WTC11 (cell line): ENCODE measurements around the gene R3HDM1.

Experiments used
- CREB1 ChIP-seq: sonication (generic); formaldehyde crosslinking; IDR thresholded peaks from 2 replicates; pipeline ENCODE4 v1.8.0; 2023; ENCODE audit warnings: mild to moderate bottlenecking, missing genetic modification reagents
- CTCF ChIP-seq: fragments of 200-600 bp; IDR thresholded peaks from 2 replicates; pipeline ENCODE4 v1.8.0; 2022; ENCODE audit warnings: antibody characterized with exemption
- JUN ChIP-seq: sonication (generic); formaldehyde crosslinking; IDR thresholded peaks from 2 replicates; pipeline ENCODE4 v1.8.0; 2023; ENCODE audit warnings: mild to moderate bottlenecking, missing genetic modification reagents
- NFATC4 ChIP-seq: fragments of 250-450 bp; sonication (Bioruptor Pico); IDR thresholded peaks from 2 replicates; pipeline ENCODE4 v1.9.0; 2021; ENCODE audit warnings: mild to moderate bottlenecking

- TF ChIP-seq NFATC4 (no peak), CTCF (no peak), CREB1 (CRISPR knock-in tag) (no peak), JUN (CRISPR knock-in tag) (no peak)
Observed at GRCh38 chr2:135703300-135703699, 172.0 kb downstream of the R3HDM1 start.
